ENCODE results near the gene VTI1A.

VTI1A gene

DNA sequence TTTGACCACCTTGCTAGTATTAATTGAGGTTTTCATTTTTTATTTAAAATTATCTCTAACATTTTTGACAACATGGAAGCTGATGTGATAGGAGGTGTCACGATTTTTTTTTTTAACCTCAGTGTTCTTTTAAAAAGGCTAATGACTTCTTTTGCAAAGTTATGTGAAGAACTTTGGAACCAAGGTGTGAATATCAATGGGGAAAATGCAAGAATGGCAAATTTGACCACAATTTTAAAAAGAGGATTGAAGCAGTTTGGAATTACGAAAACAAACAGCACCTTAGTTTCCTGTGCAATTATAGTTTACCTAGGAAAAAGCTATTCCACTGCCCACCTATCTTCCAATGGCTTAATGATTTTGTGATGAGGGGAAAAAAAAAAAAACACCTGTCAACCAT, 232.4 kb downstream of the VTI1A start:
- no peak for DNase-seq (ENCODE audit: low read depth)

DNA sequence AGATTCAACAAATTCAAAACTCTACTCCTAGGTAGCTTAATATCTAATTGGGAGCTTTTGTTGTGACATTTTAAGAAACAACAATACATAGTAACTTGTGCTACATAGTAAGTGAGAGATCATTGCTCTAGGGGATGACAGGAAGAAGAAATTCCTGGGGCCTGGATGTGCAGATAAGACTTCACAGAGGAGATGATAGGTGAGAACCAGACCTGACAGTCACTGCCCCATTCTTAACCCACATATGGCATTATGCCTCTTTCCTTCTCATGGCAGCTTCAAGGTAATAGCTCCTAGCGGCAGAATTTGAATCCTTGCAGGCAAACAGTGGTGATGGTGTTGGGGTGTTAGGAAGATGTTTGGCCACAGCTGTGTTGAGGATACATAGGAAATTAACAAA, 233.6 kb downstream of the VTI1A start:
- no peak for DNase-seq (ENCODE audit: low read depth)

DNA sequence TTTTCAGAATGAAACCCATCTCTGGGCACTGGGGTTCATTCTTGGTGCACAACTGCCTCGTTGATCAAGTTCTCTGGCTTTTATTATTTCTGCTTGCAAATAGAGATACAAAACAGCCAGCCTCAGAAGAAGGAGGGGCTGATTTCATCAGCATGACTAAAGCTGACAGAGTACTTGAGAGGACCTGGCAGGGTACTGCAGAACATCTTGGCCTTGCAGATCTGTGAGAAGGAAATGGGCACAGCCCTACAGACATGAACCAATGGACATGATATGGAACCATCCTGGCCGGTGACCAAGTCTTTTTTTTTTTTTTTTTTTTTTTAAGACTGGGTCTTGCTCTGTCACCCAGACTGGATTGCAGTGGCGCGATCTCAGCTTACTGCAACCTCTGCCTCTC, 240.6 kb downstream of the VTI1A start:
- no peak for DNase-seq (ENCODE audit: low read depth)

DNA sequence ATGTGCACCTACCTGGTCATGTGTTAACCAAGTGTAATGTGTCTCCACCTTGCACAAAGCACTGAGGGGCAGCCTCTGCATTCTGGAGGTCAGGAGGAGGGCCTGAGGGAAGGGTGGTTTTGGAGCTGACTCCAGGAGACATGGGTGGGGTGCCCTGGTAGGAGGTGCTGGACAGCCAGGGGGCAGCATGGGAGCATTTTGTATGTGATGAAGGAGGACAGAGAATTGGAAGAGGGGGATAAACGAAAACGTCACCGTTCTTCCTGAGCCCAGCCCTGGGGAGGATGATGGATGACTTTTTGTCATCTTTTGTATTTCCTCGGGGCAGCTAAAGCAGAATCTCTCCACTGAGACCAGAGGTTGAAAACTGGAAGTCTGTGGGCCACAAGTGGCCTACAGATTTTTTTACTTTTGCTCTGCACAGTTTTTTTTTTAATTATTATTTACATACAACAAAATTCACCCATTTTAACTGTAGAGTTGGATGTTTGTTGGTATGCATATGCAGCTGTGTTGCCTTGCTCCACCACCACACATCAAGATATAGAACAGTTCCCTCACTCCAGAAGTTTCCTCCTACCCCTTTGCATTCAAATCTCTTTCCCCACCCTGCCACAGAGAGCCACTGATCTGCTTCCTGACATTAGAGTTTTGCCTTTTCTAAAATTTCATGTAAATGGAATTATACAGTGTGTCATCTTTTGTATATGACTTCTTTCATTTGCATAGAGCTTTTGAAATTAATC, 242.5 kb downstream of the VTI1A start:
- no peak for DNase-seq (ENCODE audit: low read depth)

DNA sequence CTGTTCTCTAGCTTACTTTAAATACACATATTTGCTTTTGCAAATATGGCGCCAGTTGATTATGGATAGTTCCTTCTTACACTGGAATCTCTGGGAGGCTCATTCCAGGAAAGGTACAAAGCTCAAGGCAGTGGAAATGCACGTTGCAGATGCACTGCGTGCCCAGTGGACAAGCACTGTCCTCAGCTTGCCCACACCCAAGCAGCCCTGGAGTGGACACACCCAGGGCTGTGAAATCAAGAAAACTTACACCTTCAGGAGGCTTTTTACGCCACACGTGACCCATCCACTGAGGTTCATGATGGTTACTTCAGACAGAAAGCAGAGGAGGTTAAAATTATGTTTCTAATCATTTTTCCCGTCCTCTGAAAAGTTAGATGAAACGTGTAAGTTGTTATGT, 248.5 kb downstream of the VTI1A start:
- DNase-seq (ENCODE audit: low read depth), result no peak

DNA sequence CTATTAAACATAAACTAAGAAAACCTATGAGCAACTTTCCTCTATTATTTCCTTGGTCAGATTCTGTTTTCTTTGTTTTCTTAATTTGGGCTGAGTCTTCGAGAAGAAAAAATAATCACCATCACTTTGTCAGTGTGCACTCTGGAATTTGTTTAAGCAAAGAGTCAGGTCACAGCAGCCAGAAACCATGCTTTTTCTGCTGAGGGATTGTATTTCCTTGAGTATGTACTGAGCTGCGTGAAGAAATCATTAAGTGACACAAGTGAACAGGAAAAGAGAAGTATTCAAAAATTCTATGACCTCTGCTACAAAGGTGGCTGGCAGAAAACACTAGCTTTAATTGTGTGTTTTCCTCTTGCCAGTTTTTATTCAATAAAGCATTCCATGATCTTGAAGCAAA, 249.6 kb downstream of the VTI1A start:
- no peak for DNase-seq (ENCODE audit: low read depth)

DNA sequence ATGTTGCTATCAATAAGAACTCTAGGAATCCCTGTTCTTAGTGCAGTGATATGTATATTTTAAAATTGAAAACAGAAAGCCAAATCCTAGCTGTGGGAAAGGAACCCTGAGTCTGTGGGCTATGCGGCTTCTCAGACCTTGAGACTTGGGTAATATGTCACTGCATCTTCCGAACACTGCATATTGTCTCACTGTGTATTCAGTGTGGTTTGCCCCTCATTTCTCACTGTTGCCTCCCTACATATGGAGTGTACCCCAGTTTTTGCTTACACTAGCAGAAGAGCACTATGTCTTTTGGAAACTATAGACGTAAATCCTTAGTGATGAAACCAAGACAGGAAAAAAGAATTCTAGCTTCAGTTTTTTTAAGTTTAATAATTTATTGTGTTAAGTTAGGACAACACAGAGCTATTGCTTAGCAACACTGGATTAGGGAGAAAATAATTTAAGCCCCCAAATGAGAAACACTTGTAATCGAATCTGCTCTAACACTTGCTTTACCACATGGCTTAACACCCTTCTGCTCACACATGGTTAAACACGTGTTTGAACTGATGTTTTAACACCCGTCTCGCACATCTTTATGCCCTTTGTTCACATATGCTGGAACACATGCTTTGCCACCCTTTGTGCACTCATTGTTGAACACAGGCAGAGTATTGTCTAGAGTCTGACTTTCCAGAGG, 251.3 kb downstream of the VTI1A start:
- no peak for DNase-seq (ENCODE audit: low read depth)

DNA sequence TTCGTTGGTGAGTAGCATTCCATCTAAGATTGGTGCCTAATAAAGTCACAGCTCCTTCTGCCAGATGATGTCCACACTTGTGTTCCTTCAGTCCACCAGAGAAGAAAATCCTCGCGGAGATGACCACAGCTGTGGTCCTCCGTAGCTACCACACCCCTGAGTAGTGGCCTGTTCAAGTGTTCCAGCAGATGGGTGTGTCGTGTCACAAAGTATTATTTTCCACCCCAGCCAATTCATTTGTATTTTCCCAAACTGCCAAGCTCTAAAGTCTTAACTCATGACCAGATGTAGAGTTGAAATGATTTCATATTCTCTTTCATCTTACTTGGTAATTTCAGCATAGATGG, 251.8 kb downstream of the VTI1A start:
- no peak for DNase-seq (ENCODE audit: low read depth)

DNA sequence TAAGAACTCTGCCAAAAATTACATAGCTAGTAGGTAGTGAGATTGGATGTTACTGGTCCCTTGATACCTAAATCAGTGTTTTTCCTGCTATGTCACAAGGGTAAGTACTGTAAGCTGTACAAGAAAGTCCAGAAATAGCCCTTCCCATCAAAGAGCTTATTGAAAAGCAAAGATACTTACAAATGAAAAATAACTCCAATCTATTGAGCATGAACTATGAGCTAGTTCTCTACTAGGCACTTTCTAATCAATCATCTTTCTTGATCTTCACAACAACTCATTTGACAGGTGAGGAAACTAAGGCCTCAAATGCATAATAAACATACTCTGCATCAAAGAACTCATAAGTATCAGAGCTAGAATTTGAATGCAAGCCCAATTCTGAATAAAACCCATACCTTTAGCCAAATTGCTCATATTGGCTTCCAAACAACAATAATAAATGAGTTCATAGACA, 253.2 kb downstream of the VTI1A start:
- no peak for DNase-seq (ENCODE audit: low read depth)

DNA sequence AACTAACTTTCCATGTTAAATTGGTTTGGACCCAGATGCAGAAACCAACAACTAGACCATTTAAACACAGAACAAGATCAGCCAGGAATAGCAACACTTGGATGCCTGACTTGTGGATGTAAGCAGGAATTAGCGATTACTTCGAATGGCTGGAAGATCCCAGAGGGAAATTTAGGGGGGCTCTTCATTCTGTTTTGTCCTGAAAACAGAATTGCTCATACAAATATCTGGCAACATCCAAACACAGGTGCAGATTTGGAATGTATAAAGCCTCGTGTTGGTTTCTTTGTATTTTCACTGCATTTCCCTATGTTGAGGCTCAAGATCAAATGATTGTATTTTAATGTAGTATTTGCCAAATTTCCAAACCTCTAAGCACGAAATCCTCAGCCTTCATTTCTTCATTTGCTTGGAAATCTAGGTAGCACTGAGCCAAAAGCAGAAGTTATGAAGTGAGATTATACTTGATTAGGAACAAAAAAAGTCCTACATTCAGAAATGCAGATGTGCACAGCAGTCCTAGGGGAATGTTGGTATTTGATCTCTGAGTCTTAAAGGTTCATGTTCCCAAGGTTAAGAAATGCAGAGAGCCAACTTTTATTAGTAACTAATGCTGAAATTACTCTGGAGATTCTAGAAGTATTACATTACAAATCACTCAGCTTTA, 254.3 kb downstream of the VTI1A start:
- DNase-seq (ENCODE audit: low read depth), result no peak

DNA sequence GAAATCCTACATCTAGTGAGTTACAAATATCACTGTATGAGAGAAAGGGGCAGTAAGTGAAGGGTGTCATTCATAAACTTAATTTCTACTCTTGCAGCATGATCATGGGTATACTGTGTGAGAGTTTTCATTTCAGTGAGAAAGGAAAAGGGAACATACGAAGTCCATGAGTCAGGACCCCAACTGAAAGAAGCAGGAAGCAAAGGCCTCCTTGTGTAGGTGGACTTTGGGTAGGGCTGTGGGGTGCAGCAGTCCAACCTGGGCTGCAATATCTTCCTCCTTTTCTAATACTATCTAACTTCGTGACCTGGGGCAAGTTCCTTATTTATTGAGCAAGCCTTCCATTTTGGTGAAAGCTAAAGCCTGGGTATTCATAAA, 254.9 kb downstream of the VTI1A start:
- no peak for DNase-seq (ENCODE audit: low read depth)

DNA sequence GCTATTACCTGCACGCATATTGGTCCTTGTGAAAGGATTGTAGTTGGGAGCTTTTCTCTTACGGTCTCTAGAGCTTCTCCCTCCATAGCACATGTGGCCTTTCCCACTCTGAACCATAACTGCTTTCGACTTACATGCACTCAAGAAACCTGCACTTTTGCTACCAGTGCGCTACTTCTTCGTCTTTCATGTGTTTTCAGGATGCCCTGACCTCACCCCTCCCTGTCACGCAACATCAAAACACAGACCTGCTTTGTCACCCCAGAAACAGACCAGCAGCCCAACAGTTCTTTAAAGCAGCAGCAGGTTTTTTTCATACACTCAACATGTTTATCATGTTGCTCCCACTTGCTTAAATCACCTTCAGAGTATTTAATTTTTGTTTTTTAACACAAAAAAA, 259.6 kb downstream of the VTI1A start:
- no peak for DNase-seq (ENCODE audit: low read depth)

DNA sequence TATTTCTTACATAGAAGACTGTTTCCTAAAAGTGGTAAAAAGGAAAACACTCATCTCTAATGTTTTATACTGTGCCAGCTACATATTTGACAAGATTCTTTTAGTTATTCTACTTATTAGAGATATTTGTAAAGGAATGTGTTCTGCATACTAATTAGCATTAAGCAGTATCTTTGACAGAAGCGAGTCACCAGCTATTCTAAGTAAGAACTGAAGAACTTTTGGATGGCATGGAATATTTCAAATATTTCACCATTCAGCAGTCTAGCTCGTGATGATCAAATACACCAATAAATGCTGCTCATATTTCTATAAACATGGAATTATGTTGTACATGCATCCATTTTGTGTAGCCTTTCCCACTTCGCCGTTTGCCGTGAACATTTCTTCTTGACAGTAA, 261.4 kb downstream of the VTI1A start:
- DNase-seq (ENCODE audit: low read depth), result no peak

DNA sequence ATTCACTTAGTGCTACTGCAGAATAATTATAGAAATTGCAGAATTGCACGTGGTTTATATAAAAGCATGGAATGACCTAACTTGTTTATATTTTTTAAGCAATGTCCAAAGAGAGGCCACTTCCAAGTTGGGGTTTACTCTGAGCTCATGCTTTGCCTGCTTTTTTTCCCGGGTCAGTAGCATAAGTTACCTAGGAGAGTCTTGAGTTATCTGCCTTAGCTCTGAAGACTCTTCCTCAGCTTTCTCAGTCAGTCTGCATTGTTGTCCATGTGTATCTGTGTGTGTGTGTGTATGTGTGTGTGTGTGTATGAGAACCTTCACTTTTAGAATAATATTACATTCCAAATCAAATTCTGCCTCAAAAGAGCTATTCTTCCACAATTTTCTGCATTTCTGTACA, 263.5 kb downstream of the VTI1A start:
- no peak for DNase-seq (ENCODE audit: low read depth)

DNA sequence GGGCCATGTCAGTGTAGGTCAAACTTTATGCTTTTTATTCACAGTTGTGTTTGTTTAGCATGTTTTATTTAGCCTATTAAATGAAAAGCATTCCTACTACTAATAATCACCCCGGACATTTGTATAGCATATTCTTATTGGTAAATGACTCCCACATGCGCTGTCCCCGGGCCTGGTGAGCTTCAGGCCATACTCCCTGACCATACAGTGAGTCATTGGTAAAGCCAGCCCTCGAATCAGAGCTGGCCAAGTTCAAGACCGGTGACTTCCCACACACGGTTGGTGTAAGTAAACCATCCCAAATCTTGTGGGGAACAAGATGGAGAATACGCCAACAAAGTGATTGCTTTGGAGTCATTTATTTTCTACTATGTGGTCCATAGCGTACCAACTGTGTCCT, 264.4 kb downstream of the VTI1A start:
- DNase-seq (ENCODE audit: low read depth), result no peak

DNA sequence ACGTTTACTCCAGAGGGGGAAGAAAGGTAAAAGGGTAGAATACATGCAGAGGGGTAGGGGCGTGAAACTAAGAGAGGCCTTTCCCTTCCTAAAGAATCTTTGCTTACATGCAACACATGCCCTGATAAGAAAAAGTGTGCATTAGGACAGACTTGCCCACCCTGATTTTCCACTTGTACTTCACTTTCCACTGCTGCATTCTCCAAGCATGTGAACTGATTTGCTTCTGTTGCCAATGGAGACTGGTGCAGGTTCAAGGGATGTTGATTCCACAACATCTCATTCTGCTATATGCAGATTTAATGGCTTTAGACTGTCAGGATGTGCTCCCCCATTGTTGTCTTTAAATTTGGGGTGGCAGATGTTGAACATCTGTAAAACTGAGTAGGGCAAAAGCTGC, 265.5 kb downstream of the VTI1A start:
- no peak for DNase-seq (ENCODE audit: low read depth)

DNA sequence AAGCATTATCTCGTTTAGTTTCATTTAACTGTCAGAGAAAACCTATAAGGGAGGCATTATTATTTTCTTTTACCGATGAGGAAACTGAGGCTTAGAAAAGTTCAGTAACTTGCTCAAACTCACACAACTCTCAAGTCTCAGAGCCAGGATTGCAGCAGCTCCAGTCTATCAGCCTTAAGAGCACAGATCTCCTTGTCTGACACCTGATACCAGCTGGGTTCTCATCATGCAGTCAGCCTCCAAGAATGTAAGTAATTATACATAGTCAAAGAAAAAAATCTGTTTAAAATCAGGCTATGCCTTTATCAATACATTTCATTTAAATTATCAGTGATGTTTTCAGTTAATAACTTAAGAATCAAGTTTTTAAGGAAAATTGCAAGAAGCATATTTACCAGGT, 266.4 kb downstream of the VTI1A start:
- no peak for DNase-seq (ENCODE audit: low read depth)

DNA sequence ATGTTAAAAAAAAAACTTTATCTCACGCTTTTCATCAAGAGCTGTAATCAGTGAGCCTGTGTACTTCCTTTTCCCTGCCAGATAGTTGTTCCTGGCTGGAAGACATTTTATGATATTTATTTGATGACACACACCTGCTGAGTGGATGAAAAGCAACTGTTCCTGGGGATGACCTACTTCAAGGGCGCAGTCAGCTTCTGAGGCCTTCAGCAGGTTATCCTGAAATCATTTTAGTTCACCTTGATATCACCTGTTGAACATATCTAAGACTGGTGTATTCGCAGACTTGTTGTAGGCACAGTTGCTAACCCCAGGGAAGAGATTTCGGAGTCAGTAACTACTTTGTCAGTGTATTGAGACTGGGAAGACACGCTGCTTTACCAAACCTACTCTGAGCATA, 268.6 kb downstream of the VTI1A start:
- no peak for DNase-seq (ENCODE audit: low read depth)

DNA sequence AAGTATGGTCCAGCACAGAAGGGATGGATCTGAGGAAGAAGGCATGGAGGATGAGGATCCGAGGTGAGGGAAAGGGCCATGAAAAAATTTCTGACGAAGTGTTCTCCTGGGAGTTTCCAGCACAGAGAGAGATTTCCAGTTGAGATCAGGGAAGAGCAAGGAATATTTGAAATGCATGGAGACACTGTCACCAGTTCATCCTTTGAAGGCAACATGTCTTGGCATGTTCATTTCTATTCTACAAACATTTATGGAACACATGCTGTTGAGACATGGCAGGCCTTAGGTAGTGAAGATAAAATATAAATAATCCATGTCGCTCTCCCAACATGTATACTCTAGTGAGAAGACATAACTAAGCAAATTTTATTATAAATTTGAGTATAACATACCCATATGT, 269.1 kb downstream of the VTI1A start:
- no peak for DNase-seq (ENCODE audit: low read depth)

DNA sequence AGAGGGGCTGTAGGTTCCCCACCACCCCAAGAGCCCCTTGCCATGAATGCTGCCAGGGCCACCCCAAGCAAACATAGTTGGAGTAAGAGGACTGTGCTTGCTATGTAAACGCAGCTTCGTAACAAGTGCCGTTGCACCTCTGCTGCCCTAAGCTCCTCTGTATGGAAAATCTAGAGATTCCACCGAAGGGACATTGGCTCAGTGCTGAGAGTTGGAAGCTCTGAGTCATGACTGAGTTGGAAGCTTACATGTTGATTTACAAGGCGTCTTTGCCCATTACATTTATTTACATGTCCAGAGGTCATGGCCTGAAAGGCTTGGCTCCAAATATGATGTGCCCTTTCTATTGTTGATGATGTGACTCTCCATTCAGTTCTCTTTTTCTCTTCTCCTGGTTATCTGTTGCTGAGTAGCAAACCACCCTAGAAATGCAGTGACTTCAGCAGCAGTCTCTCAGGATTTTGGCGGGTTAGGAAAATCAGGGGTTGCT, 270.0 kb downstream of the VTI1A start:
- DNase-seq (ENCODE audit: low read depth), result no peak

DNA sequence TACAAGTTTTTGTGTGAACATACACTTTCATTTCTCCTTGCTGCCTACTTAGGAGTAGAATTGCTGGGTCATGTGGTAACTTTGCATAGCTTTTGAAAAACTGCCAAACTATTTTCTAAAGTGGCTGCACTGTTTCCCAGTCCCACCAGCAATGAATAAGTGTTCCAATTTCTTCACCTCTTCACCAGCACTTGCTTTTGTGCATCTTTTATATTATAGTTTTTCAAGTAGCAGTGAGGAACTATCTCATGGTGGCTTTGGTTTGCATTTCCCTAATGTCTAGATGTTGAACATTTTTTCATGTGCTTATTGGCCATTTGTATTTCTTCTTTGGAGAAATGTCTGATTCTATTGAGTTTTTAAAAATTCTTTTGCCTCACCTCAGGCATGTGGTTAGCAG, 273.2 kb downstream of the VTI1A start:
- DNase-seq (ENCODE audit: low read depth), result no peak

DNA sequence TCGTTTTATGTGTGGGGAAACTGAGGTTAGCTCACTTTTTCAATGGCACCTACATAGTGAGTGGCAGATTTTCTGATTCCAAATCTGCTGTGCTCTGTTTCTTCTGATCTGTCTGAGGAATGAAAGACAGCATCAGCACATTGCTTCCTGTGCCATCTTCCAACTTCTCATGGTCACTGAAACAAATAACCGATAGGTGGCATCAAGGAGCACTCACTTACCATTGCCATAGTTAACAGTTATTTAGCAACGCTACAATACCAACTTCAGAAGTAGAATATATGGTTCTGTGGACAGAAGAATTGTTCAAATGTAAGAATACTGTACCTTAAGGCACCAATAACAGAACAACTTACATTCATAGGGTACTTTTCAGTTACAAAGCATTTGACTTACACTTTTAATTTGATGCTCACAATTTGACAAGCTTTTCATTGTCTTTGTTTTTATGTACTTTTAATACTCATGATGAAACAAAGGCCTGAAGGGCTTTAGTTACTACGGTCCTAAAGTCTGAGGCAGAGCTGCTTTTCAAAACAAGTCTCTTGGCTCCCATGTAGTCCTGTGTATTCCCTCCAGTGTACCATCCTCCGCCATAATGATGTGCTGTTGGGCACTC, 274.2 kb downstream of the VTI1A start:
- DNase-seq (ENCODE audit: low read depth), result no peak

DNA sequence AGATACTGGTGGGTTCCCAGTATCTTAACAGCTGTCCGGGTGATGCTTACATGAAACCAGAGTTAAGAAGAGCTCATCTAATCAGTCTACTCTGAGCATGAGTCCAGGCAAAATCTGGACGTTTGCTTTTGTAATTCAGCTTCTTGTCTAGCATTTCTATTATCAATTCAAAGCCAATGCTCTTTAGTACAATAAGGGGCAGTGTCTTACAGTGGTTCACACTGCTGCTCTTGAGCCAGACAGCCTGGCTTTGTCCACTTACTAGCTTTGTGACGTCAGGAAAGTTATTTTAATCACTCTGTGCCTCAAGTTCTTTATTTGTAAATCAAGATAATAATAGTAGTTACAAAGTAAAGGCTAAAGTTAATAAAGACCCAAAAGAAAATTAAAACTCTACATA, 275.7 kb downstream of the VTI1A start:
- DNase-seq (ENCODE audit: low read depth), result no peak

Data from stimulated activated CD8-positive, alpha-beta memory T cell treated with anti-CD3 and anti-CD28 coated beads, Interleukin-7, amount 100 ng/mL, for 24 hours (primary cell).